LNCaP clone FGC (cell line): ENCODE data around the gene LRSAM1.

Experiments
- DNase-seq: peaks from one replicate; pipeline ENCODE4 v3.0.0-alpha.2; 2011; ENCODE audit warnings: low read depth
- H3K4me3 ChIP-seq: 2 replicates; pipeline ENCODE4 v1.5.1; 2011; ENCODE audit warnings: mild to moderate bottlenecking, low read depth, low read length, control low read depth
- TF ChIP-seq, protein P1 (sequence below): IDR thresholded peaks from 2 replicates; pipeline ENCODE4 v1.5.1; 2012; ENCODE audit warnings: mild to moderate bottlenecking; ENCODE audit not compliant: control insufficient read depth, insufficient read depth; ENCODE audit errors: extremely low read depth

LRSAM1 gene

DNA sequence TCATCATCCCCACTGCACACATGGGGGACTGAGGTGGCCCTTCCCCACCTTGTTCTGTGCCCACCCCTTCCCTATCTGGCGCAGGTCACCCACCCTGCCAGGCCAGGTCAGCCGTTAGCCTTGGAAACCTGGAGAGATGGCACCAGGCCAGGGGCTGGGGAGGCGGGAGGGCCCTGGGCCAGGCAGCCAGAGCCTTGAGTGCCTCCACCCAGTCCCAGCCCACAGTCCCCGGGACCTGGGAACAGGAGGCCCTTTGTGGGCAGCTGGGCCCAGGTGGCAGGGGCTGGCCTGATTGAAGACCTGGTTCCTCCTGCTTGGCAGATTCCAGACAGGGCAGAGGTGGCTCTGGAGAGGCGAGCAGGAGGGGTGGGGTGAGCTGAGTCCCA is 70.6 kb downstream of the LRSAM1 start:
- no peak overlapping the region for H3K4me3 ChIP-seq
- TF ChIP-seq, protein P1, sequence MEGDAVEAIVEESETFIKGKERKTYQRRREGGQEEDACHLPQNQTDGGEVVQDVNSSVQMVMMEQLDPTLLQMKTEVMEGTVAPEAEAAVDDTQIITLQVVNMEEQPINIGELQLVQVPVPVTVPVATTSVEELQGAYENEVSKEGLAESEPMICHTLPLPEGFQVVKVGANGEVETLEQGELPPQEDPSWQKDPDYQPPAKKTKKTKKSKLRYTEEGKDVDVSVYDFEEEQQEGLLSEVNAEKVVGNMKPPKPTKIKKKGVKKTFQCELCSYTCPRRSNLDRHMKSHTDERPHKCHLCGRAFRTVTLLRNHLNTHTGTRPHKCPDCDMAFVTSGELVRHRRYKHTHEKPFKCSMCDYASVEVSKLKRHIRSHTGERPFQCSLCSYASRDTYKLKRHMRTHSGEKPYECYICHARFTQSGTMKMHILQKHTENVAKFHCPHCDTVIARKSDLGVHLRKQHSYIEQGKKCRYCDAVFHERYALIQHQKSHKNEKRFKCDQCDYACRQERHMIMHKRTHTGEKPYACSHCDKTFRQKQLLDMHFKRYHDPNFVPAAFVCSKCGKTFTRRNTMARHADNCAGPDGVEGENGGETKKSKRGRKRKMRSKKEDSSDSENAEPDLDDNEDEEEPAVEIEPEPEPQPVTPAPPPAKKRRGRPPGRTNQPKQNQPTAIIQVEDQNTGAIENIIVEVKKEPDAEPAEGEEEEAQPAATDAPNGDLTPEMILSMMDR, result no peak
- DNase-seq, result no peak

DNA sequence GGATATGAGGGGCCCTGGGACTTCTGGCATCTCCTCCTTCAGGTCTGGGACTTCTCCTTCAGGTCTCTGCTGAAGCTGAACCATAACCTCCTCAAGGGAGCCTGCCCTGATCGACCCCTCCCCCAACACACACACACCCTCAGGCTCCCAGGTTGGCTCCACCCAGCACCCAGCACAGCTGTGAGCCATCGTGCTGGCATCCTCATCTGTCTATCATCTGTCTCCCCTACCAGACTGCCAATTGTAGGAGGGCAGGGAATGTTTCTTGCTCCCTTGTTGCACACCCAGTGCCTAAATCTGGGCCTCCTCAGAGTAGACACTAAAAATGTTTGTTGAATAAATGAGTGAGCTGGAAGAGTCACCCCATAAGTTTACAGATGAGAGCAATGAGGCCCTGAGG is 71.4 kb downstream of the LRSAM1 start:
- no peak for DNase-seq
- H3K4me3 ChIP-seq, result no peak overlapping the region
- TF ChIP-seq, protein P1, result no peak

DNA sequence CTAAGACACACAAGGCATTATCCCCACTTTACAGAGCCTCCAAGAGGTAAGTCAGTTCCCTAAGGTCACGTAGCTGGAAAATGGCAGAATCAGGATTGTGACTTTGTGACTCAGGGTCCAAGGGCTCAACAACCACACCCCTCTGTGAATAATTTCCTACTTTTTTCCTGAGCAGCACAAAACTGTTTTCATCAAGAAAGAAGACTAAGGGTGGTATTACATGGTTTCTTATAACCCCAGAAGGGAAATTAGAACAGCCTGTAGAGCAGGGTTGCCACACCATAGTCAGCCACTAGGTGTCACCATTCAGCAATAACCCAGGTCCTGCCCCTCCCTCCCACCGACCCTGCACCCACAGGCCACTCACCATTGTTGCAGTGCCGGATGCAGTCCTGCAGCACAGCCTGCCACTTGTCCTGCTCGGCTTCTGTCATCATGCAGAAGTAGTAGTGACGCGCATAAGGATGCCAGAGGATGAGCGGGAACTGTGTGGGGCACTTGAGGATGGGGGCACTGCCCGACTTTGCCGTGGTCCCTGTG is 72.1 kb downstream of the LRSAM1 start:
- no peak for DNase-seq
- TF ChIP-seq, protein P1, result peak; percentile 39
- no peak overlapping the region for H3K4me3 ChIP-seq

DNA sequence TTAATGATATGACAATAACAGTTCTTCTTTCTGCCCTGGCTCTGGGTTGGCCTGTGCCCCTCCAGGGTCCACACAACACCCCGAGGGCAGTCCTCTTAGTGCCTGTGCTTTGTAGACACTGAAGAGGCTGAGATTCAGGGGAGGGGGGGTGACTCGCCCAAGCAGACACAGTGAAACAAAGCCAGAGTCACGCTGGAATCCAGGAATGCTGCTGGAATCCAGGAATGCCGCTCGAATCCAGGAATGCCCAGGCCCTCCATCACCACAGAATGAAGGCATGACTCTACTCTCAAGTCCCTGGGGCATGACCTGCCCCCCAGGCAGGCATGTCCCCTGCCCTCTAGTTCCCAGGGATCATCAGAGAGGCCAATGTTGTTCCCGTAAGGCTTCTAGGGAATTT is 73.1 kb downstream of the LRSAM1 start:
- TF ChIP-seq, protein P1, result no peak
- no peak overlapping the region for H3K4me3 ChIP-seq
- DNase-seq, result no peak

DNA sequence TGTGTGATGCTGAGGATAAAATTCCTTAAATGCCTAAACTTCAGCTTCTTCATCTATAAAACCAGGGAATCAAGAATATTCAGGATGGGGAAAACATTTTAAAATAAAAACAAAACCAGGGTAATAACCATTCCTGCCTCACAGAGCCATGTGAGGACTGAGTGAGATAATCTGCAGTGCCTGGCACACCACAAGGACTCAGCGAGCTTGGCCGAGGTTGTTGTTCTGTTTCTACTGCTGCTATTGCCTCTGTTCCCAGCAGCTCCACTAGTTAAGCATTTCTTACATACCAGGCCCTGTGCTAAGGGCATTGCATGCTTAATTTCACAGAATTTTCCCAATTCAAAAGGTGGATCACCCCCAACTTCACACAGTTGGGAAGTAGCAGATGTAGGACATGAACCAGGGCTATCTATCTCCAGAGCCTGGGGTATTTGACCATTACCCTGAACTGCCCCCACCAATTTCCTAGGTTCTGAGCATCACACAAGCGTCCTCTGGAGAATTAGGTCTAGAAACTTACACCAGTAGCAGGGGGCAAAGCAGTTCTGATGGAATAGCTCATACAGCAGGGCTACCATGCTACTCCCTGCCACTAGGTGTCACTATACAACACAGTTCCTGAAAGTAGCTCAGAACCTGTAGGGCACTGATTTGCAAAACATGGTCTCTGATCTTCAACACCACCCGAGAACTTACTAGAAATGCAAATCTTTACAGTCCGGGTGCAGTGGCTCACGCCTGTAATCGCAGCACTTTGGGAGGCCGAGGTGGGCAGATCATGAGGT is 74.3 kb downstream of the LRSAM1 start:
- H3K4me3 ChIP-seq, result no peak overlapping the region
- no peak for DNase-seq

DNA sequence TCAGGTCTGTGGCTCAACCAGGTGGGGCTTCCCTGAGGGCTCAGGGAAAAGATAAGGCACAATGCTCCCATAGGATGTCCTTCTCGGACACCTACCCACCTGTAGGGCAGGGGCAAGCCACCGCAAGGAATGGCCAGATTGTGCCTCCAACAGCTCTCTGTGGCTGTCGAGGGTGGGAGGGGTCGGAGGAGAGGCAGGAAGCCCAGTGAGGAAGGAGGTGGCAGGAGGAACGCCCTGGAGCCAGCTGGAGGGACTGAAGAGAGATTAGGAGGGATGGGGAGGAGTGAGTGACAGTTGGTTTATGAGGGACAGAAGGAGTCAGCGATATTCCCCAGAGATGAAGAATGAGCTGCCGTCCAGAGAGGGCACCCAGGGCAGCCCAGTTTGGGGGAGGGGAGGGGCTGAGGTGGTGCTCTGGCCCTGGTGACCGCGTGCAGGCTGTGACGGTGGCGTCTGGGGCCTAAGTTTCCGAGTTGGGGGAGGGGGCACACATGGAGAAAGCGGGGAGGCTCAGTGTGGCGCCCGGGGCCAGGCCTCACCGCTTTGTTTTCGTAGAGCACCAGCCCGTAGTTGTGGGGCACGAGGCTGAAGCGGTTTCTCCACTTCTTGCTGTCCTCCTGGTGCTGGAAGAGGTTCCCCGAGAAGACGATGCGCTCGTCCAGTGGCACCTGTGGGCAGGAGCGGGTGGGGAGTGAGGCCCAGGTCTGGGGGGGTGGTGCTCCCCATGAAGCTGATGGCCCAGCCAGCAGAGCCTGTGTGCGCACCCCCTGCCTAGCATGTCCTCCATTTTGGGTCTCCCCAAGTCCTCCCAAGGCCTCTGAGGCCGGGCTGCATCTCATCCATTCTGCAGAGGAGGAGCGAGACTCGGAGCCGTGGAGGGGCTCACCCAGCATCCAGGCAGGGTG is 75.6 kb downstream of the LRSAM1 start:
- H3K4me3 ChIP-seq, result no peak overlapping the region
- TF ChIP-seq, protein P1, result no peak
- no peak for DNase-seq

More for the DNA sequence above, 74.3 kb downstream of the LRSAM1 start:
- TF ChIP-seq, protein P1, result peak; percentile 40
